Measurements from ENCODE around the gene IKZF3. TPM values are rescaled to one million over a fixed set of nuclear protein-coding genes. Genes with fewer than 3 reads are reported as not detected.

IKZF3 gene
- polyA plus RNA-seq, 1 of the 3 experiments (the other 2 are of a cell fraction): not detected

DNA sequence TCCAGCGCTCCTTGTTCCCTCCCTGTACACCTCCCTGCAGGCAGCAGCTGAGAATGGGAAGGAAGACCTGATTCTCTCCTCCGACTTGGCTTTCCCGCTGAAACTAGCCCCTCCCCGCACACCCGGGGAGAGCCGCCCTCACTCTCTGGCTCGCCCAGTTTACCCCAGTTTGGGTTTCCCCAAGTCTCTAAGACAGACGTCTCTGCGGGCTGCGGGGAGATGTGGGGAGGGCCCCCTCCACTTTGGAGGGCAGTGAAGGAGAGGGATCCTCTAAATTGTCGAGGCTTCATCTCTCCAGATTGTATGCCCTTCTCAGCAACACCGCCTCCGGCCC is 125.6 kb downstream of the IKZF3 start:
- no peak for DNase-seq
- POLR2A ChIA-PET: no interaction called here
- Histone ChIP-seq H3K9ac (no peak overlapping the region), H3K4me1 (ENCODE audit: control insufficient read depth in 1 of 2, insufficient read depth in 2 of 2, low read depth in 1 of 2, low read length in 1 of 2) (no peaks in the 10 kb centered on the region), H3K4me3 (ENCODE audit: low read depth in 2 of 2, low read length in 1 of 2) (no peak overlapping the region), H3K9me2 (no peaks in the 10 kb centered on the region), H3K79me2 (ENCODE audit: insufficient read depth) (no peaks in the 10 kb centered on the region), H3K27me3 (ENCODE audit: insufficient read depth) (0 out of 2 replicates have a peak, but pooled peaks cover 6% of the 10 kb centered on the region), H3K9me3 (no peaks in the 10 kb centered on the region), H4K20me1 (ENCODE audit: insufficient read depth) (no peaks in the 10 kb centered on the region), H3K27ac (ENCODE audit: low read depth in 2 of 2, low read length in 1 of 2) (no peak overlapping the region), H2AFZ (ENCODE audit: low read depth) (no peak overlapping the region), H3K4me2 (no peak overlapping the region), H3F3A (replicated peaks; ENCODE audit: insufficient read depth) (no peaks in the 10 kb centered on the region), H3K36me3 (replicated peaks in 1 of 2; ENCODE audit: control insufficient read depth in 1 of 2, insufficient read depth in 2 of 2, low read length in 1 of 2) (no peaks in the 10 kb centered on the region)
- CTCF ChIA-PET: interaction anchor here (1.5 kb wide), 1 partner anchor 8 kb away, joined by 5 read pairs; the partner anchor contains the start of gene MIEN1
- 43% methylated on average over 13 of the region's 13 CpGs for WGBS (ENCODE audit: low lambda C conversion rate)
- TF ChIP-seq SIN3A (IDR thresholded peaks at IDR 0.05; ENCODE audit: borderline replicate concordance, low read depth, low read length) (no peak), FOSL2 (IDR thresholded peaks at IDR 0.05; ENCODE audit: borderline replicate concordance, low read depth) (no peak)

DNA sequence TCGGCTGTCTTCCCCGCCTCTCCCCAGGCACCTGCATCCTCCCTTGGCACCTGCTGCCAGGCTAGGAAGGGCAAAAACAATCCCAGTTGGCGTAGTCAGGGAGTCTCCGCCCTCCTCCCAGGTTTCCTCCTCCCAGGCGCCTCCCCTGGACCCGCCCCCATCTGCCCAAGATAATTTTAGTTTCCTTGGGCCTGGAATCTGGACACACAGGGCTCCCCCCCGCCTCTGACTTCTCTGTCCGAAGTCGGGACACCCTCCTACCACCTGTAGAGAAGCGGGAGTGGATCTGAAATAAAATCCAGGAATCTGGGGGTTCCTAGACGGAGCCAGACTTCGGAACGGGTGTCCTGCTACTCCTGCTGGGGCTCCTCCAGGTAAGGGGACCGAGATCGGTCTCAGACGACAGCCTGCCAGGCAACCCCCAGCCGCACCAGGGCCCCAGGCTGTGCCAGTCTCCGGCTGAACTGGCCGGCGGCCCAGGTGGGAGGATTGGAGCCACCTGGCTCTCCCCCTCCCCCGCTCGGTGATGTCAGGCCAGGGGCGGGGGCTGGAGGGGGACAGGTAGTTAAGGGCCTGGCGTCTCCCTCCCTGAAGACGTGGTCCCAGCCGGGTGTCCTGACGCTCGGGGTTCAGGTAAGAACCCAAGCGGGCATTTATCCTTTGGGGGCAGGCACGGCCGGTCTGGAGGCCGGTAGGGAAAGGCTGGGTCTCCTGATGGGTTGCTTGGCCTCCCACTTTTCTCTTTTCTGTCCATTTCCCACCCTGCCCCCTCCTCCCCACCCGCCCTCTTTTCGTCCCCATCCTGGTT is 126.1 kb downstream of the IKZF3 start, which contains the start of gene GRB7:
Gene GRB7 (plus strand): TSS at position 179 of the 808 bp plus-strand sequence. CDS start 4,364 bp downstream, outside the sequence.
- no peak within 1 kb of the TSS for H2AFZ ChIP-seq (ENCODE audit: low read depth)
- H3K4me3 ChIP-seq (ENCODE audit: low read depth in 2 of 2, low read length in 1 of 2): no peak within 1 kb of the TSS
- peak; percentile 33 for DNase-seq
- H3K9me3 ChIP-seq: no peaks in the 10 kb centered on the region
- H3K4me2 ChIP-seq: no peak within 1 kb of the TSS
- ChIA-PET POLR2A (no interaction called here), CTCF (interaction anchor here (1.1 to 1.3 kb wide), 2 partner anchors 12 to 116 kb away, joined by 4 read pairs; no protein-coding TSS in a partner anchor)
- H3K36me3 ChIP-seq (replicated peaks in 1 of 2; ENCODE audit: control insufficient read depth in 1 of 2, insufficient read depth in 2 of 2, low read length in 1 of 2): no peaks in the 10 kb centered on the region
- no peak within 1 kb of the TSS for H3K9ac ChIP-seq
- 56% methylated on average over 19 of the region's 34 CpGs for WGBS (ENCODE audit: low lambda C conversion rate)
- H3K4me1 ChIP-seq (ENCODE audit: control insufficient read depth in 1 of 2, insufficient read depth in 2 of 2, low read depth in 1 of 2, low read length in 1 of 2): no peaks in the 10 kb centered on the region
- no peaks in the 10 kb centered on the region for H4K20me1 ChIP-seq (ENCODE audit: insufficient read depth)
- no peaks in the 10 kb centered on the region for H3F3A ChIP-seq (replicated peaks; ENCODE audit: insufficient read depth)
- TF ChIP-seq EP300 (IDR thresholded peaks at IDR 0.05; ENCODE audit: borderline replicate concordance in 1 of 2, low read depth in 1 of 2, low read length in 1 of 2): no peak
- TF ChIP-seq, protein P1, sequence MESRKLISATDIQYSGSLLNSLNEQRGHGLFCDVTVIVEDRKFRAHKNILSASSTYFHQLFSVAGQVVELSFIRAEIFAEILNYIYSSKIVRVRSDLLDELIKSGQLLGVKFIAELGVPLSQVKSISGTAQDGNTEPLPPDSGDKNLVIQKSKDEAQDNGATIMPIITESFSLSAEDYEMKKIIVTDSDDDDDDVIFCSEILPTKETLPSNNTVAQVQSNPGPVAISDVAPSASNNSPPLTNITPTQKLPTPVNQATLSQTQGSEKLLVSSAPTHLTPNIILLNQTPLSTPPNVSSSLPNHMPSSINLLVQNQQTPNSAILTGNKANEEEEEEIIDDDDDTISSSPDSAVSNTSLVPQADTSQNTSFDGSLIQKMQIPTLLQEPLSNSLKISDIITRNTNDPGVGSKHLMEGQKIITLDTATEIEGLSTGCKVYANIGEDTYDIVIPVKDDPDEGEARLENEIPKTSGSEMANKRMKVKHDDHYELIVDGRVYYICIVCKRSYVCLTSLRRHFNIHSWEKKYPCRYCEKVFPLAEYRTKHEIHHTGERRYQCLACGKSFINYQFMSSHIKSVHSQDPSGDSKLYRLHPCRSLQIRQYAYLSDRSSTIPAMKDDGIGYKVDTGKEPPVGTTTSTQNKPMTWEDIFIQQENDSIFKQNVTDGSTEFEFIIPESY (IDR thresholded peaks at IDR 0.05; ENCODE audit: borderline replicate concordance, low read depth): no peak
- no peaks in the 10 kb centered on the region for H3K9me2 ChIP-seq
- H3K79me2 ChIP-seq (ENCODE audit: insufficient read depth): no peaks in the 10 kb centered on the region
- H3K27ac ChIP-seq (ENCODE audit: low read depth in 2 of 2, low read length in 1 of 2): no peak within 1 kb of the TSS
- H3K27me3 ChIP-seq (ENCODE audit: insufficient read depth): 0 out of 2 replicates have a peak, but pooled peaks cover under 1% of the 10 kb centered on the region

DNA sequence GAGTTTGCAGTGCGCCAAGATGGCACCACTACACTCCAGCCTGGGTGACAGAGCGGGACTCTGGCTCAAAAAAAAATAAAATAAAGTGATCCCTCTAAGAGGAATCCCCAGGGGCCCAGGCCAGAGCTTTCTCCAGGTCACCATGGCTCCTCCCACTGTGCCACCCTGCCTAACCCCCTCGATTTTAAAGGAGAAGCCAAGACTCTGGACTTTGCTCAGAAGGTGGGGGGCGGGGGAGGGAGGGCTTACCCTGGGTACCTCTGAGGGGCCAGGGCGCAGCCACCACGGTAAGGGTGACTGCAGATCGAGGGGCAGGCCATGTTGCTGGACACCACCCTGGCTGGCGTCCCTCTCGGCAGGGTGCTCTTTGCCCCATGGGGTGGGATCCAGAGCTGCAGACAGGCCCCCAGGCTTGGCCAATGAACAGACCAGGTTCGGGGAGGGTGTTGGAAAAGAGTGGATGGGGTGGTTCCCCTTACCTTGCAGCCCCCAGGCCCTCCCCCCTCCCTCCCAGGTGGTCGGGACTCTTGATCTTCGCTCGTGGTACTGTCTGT is 126.8 kb downstream of the IKZF3 start:
- Histone ChIP-seq H3K9ac (no peak overlapping the region), H3K9me2 (no peaks in the 10 kb centered on the region), H3F3A (replicated peaks; ENCODE audit: insufficient read depth) (no peaks in the 10 kb centered on the region), H3K27me3 (ENCODE audit: insufficient read depth) (no peaks in the 10 kb centered on the region), H4K20me1 (ENCODE audit: insufficient read depth) (no peaks in the 10 kb centered on the region), H3K79me2 (ENCODE audit: insufficient read depth) (no peaks in the 10 kb centered on the region), H3K27ac (ENCODE audit: low read depth in 2 of 2, low read length in 1 of 2) (no peak overlapping the region), H3K9me3 (no peaks in the 10 kb centered on the region), H3K4me2 (no peak overlapping the region), H2AFZ (ENCODE audit: low read depth) (no peak overlapping the region), H3K4me1 (ENCODE audit: control insufficient read depth in 1 of 2, insufficient read depth in 2 of 2, low read depth in 1 of 2, low read length in 1 of 2) (no peaks in the 10 kb centered on the region), H3K36me3 (replicated peaks in 1 of 2; ENCODE audit: control insufficient read depth in 1 of 2, insufficient read depth in 2 of 2, low read length in 1 of 2) (no peaks in the 10 kb centered on the region), H3K4me3 (ENCODE audit: low read depth in 2 of 2, low read length in 1 of 2) (no peak overlapping the region)
- POLR2A ChIA-PET: no interaction called here
- 61% methylated on average over 9 of the region's 13 CpGs for WGBS (ENCODE audit: low lambda C conversion rate)
- peak; percentile 9 for DNase-seq
- CTCF ChIA-PET: interaction anchor here (1.1 to 1.3 kb wide), 2 partner anchors 12 to 116 kb away, joined by 4 read pairs; no protein-coding TSS in a partner anchor
- TF ChIP-seq NFIC (IDR thresholded peaks at IDR 0.05; ENCODE audit: borderline replicate concordance) (no peak), NRF1 (IDR thresholded peaks at IDR 0.05; ENCODE audit: low read depth, low read length) (no peak), FOXM1 (IDR thresholded peaks at IDR 0.05; ENCODE audit: low read depth) (no peak)
- TF ChIP-seq, protein P2, sequence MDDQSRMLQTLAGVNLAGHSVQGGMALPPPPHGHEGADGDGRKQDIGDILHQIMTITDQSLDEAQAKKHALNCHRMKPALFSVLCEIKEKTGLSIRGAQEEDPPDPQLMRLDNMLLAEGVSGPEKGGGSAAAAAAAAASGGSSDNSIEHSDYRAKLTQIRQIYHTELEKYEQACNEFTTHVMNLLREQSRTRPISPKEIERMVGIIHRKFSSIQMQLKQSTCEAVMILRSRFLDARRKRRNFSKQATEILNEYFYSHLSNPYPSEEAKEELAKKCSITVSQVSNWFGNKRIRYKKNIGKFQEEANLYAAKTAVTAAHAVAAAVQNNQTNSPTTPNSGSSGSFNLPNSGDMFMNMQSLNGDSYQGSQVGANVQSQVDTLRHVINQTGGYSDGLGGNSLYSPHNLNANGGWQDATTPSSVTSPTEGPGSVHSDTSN (IDR thresholded peaks at IDR 0.05): no peak

All from SK-N-SH (cell line).